NCI-H146 treated with DMSO at 0.1 percent for 48 hours (cell line): ENCODE data around the gene ASH1L.
"Not testable (repeated sequence)": the region's sequence is repeated elsewhere in the genome, so short reads cannot be mapped to it uniquely, and the experiment has no call there.

ENCODE experiments used
- DNase-seq: peaks from one replicate; lab custom pipeline; 2025; ENCODE audit not compliant: unreplicated experiment; lab: John Stamatoyannopoulos, UW

Gene ASH1L

GRCh38 chr1:155563377-155564022, 897 bp upstream of the ASH1L start:
- DNase-seq: peak; percentile 70

- peak; percentile 37 for DNase-seq
These were observed 623 bp downstream of the ASH1L start for GRCh38 chr1:155561779-155562580.

GRCh38 chr1:155555915-155556314, 6.7 kb downstream of the ASH1L start:
- DNase-seq: no peak

GRCh38 chr1:155553349-155553748, 9.3 kb downstream of the ASH1L start:
- DNase-seq: no peak

- DNase-seq: no peak
These were observed 13.9 kb downstream of the ASH1L start for GRCh38 chr1:155548706-155549105.

GRCh38 chr1:155540000-155540874, 22.4 kb downstream of the ASH1L start:
- DNase-seq: no peak

- DNase-seq: no peak
These were observed 25.4 kb downstream of the ASH1L start for GRCh38 chr1:155537193-155537592.

GRCh38 chr1:155531624-155532023, 31.0 kb downstream of the ASH1L start:
- DNase-seq: no peak

- DNase-seq: no peak
These were observed 32.7 kb downstream of the ASH1L start for GRCh38 chr1:155529929-155530328.

- no peak for DNase-seq
These were observed 33.5 kb downstream of the ASH1L start for GRCh38 chr1:155529109-155529508.

GRCh38 chr1:155527677-155528076, 34.9 kb downstream of the ASH1L start:
- no peak for DNase-seq

- no peak for DNase-seq
These were observed 36.2 kb downstream of the ASH1L start for GRCh38 chr1:155526356-155526755.

- DNase-seq: no peak
These were observed 40.5 kb downstream of the ASH1L start for GRCh38 chr1:155522069-155522468.

GRCh38 chr1:155518484-155518883, 44.1 kb downstream of the ASH1L start:
- DNase-seq: no peak

GRCh38 chr1:155514582-155515187, 47.9 kb downstream of the ASH1L start:
- DNase-seq: no peak

- no peak for DNase-seq
These were observed 49.2 kb downstream of the ASH1L start for GRCh38 chr1:155513300-155513916.

- DNase-seq: not testable (repeated sequence)
These were observed 51.2 kb downstream of the ASH1L start for GRCh38 chr1:155511385-155511784.

GRCh38 chr1:155509064-155509463, 53.5 kb downstream of the ASH1L start:
- no peak for DNase-seq

- DNase-seq: no peak
These were observed 54.7 kb downstream of the ASH1L start for GRCh38 chr1:155507945-155508344.

- not testable (repeated sequence) for DNase-seq
These were observed 56.6 kb downstream of the ASH1L start for GRCh38 chr1:155505963-155506362.

GRCh38 chr1:155504207-155504606, 58.4 kb downstream of the ASH1L start:
- no peak for DNase-seq
